NCI-H128 (cell line): ENCODE measurements around the gene CCR6.
"Not testable (repeated sequence)": the region's sequence is repeated elsewhere in the genome, so short reads cannot be mapped to it uniquely, and the experiment has no call there.

Experiments
- DNase-seq: peaks from one replicate; lab custom pipeline; 2025; ENCODE audit not compliant: unreplicated experiment; lab: John Stamatoyannopoulos, UW

The CCR6 gene

GRCh38 chr6:167141667-167142432 is 19.0 kb downstream of the CCR6 start:
- DNase-seq: no peak

GRCh38 chr6:167142433-167142761 is 19.5 kb downstream of the CCR6 start:
- no peak for DNase-seq

GRCh38 chr6:167143041-167143440 is 20.1 kb downstream of the CCR6 start:
- DNase-seq: no peak

GRCh38 chr6:167145461-167145860 is 22.6 kb downstream of the CCR6 start:
- DNase-seq: no peak

GRCh38 chr6:167146135-167146534 is 23.2 kb downstream of the CCR6 start:
- no peak for DNase-seq

GRCh38 chr6:167146977-167147376 is 24.1 kb downstream of the CCR6 start:
- DNase-seq: no peak

GRCh38 chr6:167148021-167148420 is 25.1 kb downstream of the CCR6 start:
- DNase-seq: no peak

- DNase-seq: no peak
Observed at GRCh38 chr6:167148997-167149396, 26.1 kb downstream of the CCR6 start.

- DNase-seq: no peak
Observed at GRCh38 chr6:167150941-167151549, 28.1 kb downstream of the CCR6 start.

GRCh38 chr6:167151648-167152047 is 28.8 kb downstream of the CCR6 start:
- no peak for DNase-seq

GRCh38 chr6:167152862-167153261 is 30.0 kb downstream of the CCR6 start:
- no peak for DNase-seq

GRCh38 chr6:167153521-167153959 is 30.6 kb downstream of the CCR6 start:
- DNase-seq: no peak

- DNase-seq: no peak
Observed at GRCh38 chr6:167154291-167154690, 31.4 kb downstream of the CCR6 start.

- DNase-seq: no peak
Observed at GRCh38 chr6:167154895-167155294, 32.0 kb downstream of the CCR6 start.

- DNase-seq: no peak
Observed at GRCh38 chr6:167157414-167157813, 34.5 kb downstream of the CCR6 start.

GRCh38 chr6:167157863-167158262 is 35.0 kb downstream of the CCR6 start, which contains the start of gene GPR31:
Gene GPR31 (minus strand): TSS chr6:167157980. CDS start chr6:167157831, 149 bp downstream.
- DNase-seq: no peak

- DNase-seq: no peak
Observed at GRCh38 chr6:167161851-167162467, 39.1 kb downstream of the CCR6 start.

- no peak for DNase-seq
Observed at GRCh38 chr6:167162591-167162990, 39.7 kb downstream of the CCR6 start.

GRCh38 chr6:167163476-167164011 is 40.6 kb downstream of the CCR6 start:
- no peak for DNase-seq

GRCh38 chr6:167164261-167164660 is 41.4 kb downstream of the CCR6 start:
- no peak for DNase-seq

- no peak for DNase-seq
Observed at GRCh38 chr6:167165858-167166471, 43.1 kb downstream of the CCR6 start.

GRCh38 chr6:167167699-167168098 is 44.8 kb downstream of the CCR6 start:
- not testable (repeated sequence) for DNase-seq
